ENCODE results near the gene SEC22B.
"Not testable (repeated sequence)": the region's sequence is repeated elsewhere in the genome, so short reads cannot be mapped to it uniquely, and the experiment has no call there.

- TF ChIP-seq PBX3, HDAC2, CTCF (IDR thresholded peaks at IDR 0.05): not testable (repeated sequence)
Observed at GRCh38 chr1:120111008-120111407, 65.3 kb downstream of the SEC22B start.

Measured in A549 (cell line).